GM12878 (cell line): ENCODE results near the gene DNTT. TPM values are rescaled to one million over a fixed set of nuclear protein-coding genes. Genes with fewer than 3 reads are reported as not detected.
A peak's percentile ranks its signal among the peaks of the same experiment; 100 is the strongest.

ENCODE experiments used
- BCL11A ChIP-seq: IDR thresholded peaks from 2 replicates; pipeline ENCODE4 v1.6.1; 2011; ENCODE audit warnings: low read depth, low read length
- ETV6 ChIP-seq, 2 experiments: fragments of 450-650 bp in 1 of 2; IDR thresholded peaks in 1 of 2; conservative IDR thresholded peaks in 1 of 2; 2 replicates each; pipeline ENCODE4 v1.6.1; 2014; ENCODE audit warnings: antibody characterized with exemption in 1 of 2, borderline replicate concordance in 1 of 2, low read depth in 1 of 2, mild to moderate bottlenecking in 1 of 2, moderate library complexity in 1 of 2
- EZH2 ChIP-seq: IDR thresholded peaks from 2 replicates; pipeline ENCODE4 v1.6.1; 2012; ENCODE audit warnings: low read depth, mild to moderate bottlenecking, control low read depth, inconsistent platforms, low read length, borderline replicate concordance; ENCODE audit not compliant: control insufficient read depth
- FOS ChIP-seq: IDR thresholded peaks from 3 replicates; pipeline ENCODE4 v1.6.1; 2011; ENCODE audit warnings: borderline replicate concordance; ENCODE audit not compliant: insufficient read length; ENCODE audit errors: extremely low read depth
- KAT2A ChIP-seq: conservative IDR thresholded peaks from 2 replicates; pipeline ENCODE4 v1.6.1; 2011; ENCODE audit warnings: low read depth, low read length; ENCODE audit not compliant: control insufficient read depth
- MEF2A ChIP-seq: IDR thresholded peaks from 2 replicates; pipeline ENCODE4 v1.6.1; 2011; ENCODE audit warnings: low read depth, mild to moderate bottlenecking, low read length, moderate library complexity; ENCODE audit not compliant: insufficient read depth
- NR2C1 ChIP-seq: fragments of 450-650 bp; IDR thresholded peaks from 2 replicates; pipeline ENCODE4 v1.6.1; 2017; ENCODE audit warnings: antibody characterized with exemption, mild to moderate bottlenecking, moderate library complexity
- SMC3 ChIP-seq: IDR thresholded peaks from 2 replicates; pipeline ENCODE4 v1.6.1; 2011; ENCODE audit warnings: low read length, improper control_type of control experiment, borderline replicate concordance
- STAT3 ChIP-seq: IDR thresholded peaks from 2 replicates; pipeline ENCODE4 v1.6.1; 2011; ENCODE audit warnings: low read depth, low read length, improper control_type of control experiment
- SUPT20H ChIP-seq: IDR thresholded peaks from 2 replicates; pipeline ENCODE4 v1.6.1; 2011; ENCODE audit warnings: low read depth, mild to moderate bottlenecking, low read length, moderate library complexity, borderline replicate concordance; ENCODE audit not compliant: control insufficient read depth
- TARDBP ChIP-seq: IDR thresholded peaks from 2 replicates; pipeline ENCODE4 v1.6.1; 2016; ENCODE audit warnings: borderline replicate concordance
- ZNF24 ChIP-seq: fragments of 450-650 bp; IDR thresholded peaks from 2 replicates; pipeline ENCODE4 v1.6.1; 2017; ENCODE audit warnings: antibody characterized with exemption, mild to moderate bottlenecking
- polyA plus RNA-seq, 11 experiments: library from polyadenylated mRNA; depleted of rRNA in 4 of 11; unstranded in 6 of 11; stranded (reverse) in 5 of 11; fragments of >200 nt; fragmentation: Nextera tagmentation in 4 of 11; fragmentation: Illumina TruSeq in 1 of 11; extraction: Ambion mirVana in 4 of 11; extraction: Trizol in 1 of 11; gene quantifications; 1 replicate in 1 of 11; 2 replicates in 10 of 11; pipeline versions ENCODE4 v1.2.1 to v1.2.3, GENCODE V29; 2011 to 2016; ENCODE audit warnings: inconsistent platforms in 2 of 11, missing spikeins in 2 of 11, low read depth in 1 of 11
- total RNA-seq, 4 experiments: library from RNA; depleted of rRNA in 3 of 4; stranded (reverse); fragments of >200 nt in 3 of 4; fragmentation: Illumina TruSeq in 1 of 4; extraction: Trizol in 1 of 4; gene quantifications; 2 replicates each; pipeline versions ENCODE4 v1.2.1 to v1.2.3, GENCODE V29; 2013 to 2021
- TF ChIP-seq, protein P1 (sequence below): fragments of 450-650 bp; IDR thresholded peaks from 2 replicates; pipeline ENCODE4 v1.6.1; 2017; ENCODE audit warnings: borderline replicate concordance
- TF ChIP-seq, protein P2 (sequence below): fragments of 450-650 bp; IDR thresholded peaks from 2 replicates; pipeline ENCODE4 v1.6.1; 2016; ENCODE audit warnings: mild to moderate bottlenecking
- TF ChIP-seq, protein P3 (sequence below): IDR thresholded peaks from 2 replicates; pipeline ENCODE4 v1.6.1; 2012; ENCODE audit warnings: mild to moderate bottlenecking, low read depth, low read length
- TF ChIP-seq, protein P4 (sequence below): IDR thresholded peaks from 2 replicates; pipeline ENCODE4 v1.6.1; 2011; ENCODE audit warnings: low read depth, low read length, improper control_type of control experiment, borderline replicate concordance
- TF ChIP-seq, protein P5 (sequence below): fragments of 450-650 bp; IDR thresholded peaks from 2 replicates; pipeline ENCODE4 v1.6.1; 2016; ENCODE audit warnings: mild to moderate bottlenecking
- TF ChIP-seq, protein P6 (sequence below): fragments of 450-650 bp; IDR thresholded peaks from 2 replicates; pipeline ENCODE4 v1.6.1; 2017; ENCODE audit warnings: low read depth, mild to moderate bottlenecking, moderate library complexity

Gene DNTT
- total and polyA plus RNA-seq, 10 of the 15 experiments (the other 5 are each of a cell fraction or from before 2014, with no cell fraction given), result 0.06 to 0.13 (median 0.09) TPM; not detected in 5

DNA sequence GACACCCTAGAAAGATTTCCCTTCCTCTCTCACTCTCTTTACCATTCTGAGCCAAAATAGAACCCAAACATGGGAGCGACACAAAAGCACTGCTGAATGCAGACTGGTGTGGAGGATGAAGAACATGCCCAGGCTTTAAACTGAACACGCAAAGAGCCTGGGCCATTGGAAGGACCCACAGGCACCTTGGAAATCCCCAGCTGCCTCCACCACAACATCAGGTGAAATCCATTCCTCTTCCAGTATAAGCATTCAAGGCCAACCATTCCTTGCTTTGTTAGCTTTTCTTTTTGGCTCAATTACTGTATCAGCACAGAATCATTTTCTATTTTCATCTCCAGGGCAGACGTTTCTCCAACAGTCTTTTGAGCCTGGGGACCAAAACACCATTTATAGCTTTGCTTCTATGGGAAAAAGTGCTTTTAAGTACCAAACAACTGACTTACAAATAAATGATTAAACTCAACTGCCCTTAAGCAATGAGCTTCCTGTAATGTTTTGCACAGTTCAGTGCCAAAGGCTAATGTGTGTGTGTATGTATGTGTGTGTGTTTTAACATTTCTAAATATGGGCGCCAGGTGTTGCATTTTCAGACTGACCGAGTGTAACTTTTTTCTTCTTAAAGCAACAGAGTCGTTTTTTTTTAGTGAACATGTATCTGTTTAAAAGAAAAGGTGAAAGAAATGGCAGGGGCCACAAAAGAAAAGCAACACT is 16.7 kb upstream of the DNTT start (continued):
- TF ChIP-seq, protein P1, sequence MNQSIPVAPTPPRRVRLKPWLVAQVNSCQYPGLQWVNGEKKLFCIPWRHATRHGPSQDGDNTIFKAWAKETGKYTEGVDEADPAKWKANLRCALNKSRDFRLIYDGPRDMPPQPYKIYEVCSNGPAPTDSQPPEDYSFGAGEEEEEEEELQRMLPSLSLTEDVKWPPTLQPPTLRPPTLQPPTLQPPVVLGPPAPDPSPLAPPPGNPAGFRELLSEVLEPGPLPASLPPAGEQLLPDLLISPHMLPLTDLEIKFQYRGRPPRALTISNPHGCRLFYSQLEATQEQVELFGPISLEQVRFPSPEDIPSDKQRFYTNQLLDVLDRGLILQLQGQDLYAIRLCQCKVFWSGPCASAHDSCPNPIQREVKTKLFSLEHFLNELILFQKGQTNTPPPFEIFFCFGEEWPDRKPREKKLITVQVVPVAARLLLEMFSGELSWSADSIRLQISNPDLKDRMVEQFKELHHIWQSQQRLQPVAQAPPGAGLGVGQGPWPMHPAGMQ, result no peak
- TF ChIP-seq SMC3 (no peak; the same call in 1 of the 2 replicates), KAT2A (no peak), TARDBP (no peak), BCL11A (peak; percentile 61; the same call in 1 of the 2 replicates), MEF2A (peak; percentile 93), ZNF24 (peak; percentile 78; the same call in 1 of the 2 replicates), FOS (no peak), STAT3 (no peak; the same call in none of the 2 replicates), SUPT20H (no peak), NR2C1 (no peak; the same call in 1 of the 2 replicates), ETV6 (conservative IDR thresholded peaks at IDR 0.05 in 1 of 2, IDR thresholded peaks at IDR 0.05 in 1 of 2; ENCODE audit: borderline replicate concordance in 1 of 2, low read depth in 1 of 2) (peak in 1 of 2 experiments; percentile 62; a peak in 1 of 4 replicates), EZH2 (no peak)
- TF ChIP-seq, protein P2, sequence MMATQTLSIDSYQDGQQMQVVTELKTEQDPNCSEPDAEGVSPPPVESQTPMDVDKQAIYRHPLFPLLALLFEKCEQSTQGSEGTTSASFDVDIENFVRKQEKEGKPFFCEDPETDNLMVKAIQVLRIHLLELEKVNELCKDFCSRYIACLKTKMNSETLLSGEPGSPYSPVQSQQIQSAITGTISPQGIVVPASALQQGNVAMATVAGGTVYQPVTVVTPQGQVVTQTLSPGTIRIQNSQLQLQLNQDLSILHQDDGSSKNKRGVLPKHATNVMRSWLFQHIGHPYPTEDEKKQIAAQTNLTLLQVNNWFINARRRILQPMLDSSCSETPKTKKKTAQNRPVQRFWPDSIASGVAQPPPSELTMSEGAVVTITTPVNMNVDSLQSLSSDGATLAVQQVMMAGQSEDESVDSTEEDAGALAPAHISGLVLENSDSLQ, result no peak
- TF ChIP-seq, protein P3, sequence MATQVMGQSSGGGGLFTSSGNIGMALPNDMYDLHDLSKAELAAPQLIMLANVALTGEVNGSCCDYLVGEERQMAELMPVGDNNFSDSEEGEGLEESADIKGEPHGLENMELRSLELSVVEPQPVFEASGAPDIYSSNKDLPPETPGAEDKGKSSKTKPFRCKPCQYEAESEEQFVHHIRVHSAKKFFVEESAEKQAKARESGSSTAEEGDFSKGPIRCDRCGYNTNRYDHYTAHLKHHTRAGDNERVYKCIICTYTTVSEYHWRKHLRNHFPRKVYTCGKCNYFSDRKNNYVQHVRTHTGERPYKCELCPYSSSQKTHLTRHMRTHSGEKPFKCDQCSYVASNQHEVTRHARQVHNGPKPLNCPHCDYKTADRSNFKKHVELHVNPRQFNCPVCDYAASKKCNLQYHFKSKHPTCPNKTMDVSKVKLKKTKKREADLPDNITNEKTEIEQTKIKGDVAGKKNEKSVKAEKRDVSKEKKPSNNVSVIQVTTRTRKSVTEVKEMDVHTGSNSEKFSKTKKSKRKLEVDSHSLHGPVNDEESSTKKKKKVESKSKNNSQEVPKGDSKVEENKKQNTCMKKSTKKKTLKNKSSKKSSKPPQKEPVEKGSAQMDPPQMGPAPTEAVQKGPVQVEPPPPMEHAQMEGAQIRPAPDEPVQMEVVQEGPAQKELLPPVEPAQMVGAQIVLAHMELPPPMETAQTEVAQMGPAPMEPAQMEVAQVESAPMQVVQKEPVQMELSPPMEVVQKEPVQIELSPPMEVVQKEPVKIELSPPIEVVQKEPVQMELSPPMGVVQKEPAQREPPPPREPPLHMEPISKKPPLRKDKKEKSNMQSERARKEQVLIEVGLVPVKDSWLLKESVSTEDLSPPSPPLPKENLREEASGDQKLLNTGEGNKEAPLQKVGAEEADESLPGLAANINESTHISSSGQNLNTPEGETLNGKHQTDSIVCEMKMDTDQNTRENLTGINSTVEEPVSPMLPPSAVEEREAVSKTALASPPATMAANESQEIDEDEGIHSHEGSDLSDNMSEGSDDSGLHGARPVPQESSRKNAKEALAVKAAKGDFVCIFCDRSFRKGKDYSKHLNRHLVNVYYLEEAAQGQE, result no peak
- TF ChIP-seq, protein P4, sequence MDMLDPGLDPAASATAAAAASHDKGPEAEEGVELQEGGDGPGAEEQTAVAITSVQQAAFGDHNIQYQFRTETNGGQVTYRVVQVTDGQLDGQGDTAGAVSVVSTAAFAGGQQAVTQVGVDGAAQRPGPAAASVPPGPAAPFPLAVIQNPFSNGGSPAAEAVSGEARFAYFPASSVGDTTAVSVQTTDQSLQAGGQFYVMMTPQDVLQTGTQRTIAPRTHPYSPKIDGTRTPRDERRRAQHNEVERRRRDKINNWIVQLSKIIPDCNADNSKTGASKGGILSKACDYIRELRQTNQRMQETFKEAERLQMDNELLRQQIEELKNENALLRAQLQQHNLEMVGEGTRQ, result no peak
- TF ChIP-seq, protein P5, sequence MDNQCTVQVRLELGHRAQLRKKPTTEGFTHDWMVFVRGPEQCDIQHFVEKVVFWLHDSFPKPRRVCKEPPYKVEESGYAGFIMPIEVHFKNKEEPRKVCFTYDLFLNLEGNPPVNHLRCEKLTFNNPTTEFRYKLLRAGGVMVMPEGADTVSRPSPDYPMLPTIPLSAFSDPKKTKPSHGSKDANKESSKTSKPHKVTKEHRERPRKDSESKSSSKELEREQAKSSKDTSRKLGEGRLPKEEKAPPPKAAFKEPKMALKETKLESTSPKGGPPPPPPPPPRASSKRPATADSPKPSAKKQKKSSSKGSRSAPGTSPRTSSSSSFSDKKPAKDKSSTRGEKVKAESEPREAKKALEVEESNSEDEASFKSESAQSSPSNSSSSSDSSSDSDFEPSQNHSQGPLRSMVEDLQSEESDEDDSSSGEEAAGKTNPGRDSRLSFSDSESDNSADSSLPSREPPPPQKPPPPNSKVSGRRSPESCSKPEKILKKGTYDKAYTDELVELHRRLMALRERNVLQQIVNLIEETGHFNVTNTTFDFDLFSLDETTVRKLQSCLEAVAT, result no peak
- TF ChIP-seq, protein P6, sequence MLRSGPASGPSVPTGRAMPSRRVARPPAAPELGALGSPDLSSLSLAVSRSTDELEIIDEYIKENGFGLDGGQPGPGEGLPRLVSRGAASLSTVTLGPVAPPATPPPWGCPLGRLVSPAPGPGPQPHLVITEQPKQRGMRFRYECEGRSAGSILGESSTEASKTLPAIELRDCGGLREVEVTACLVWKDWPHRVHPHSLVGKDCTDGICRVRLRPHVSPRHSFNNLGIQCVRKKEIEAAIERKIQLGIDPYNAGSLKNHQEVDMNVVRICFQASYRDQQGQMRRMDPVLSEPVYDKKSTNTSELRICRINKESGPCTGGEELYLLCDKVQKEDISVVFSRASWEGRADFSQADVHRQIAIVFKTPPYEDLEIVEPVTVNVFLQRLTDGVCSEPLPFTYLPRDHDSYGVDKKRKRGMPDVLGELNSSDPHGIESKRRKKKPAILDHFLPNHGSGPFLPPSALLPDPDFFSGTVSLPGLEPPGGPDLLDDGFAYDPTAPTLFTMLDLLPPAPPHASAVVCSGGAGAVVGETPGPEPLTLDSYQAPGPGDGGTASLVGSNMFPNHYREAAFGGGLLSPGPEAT, result peak; percentile 92
